WTC11 (cell line): ENCODE data around the gene TLR10. TPM values are rescaled to one million over a fixed set of nuclear protein-coding genes. Genes with fewer than 3 reads are reported as not detected.

Source experiments
- ATAC-seq: fragments of 200-7000 bp; cut with Tn5 transposase; 2 replicates; pipeline ENCODE4 v1.10.0; 2021; ENCODE audit warnings: mild to moderate bottlenecking, moderate library complexity
- CTCF ChIA-PET: fragments of 300-600 bp; sonication (Branson Sonifier 250); formaldehyde crosslinking; loops from one replicate; lab custom pipeline; 2021; ENCODE audit warnings: antibody characterized with exemption; lab: Charles Lee
- POLR2A ChIA-PET: fragments of 350-600 bp; sonication (Branson Sonifier 250); formaldehyde crosslinking; loops from one replicate; lab custom pipeline; 2021; ENCODE audit warnings: antibody characterized with exemption; lab: Charles Lee
- DNase-seq: peaks from one replicate; pipeline ENCODE4 v3.0.0; 2021; ENCODE audit warnings: low spot score
- H3K27ac Mint-ChIP-seq: 2 replicates; pipeline ENCODE4 v1.8.0; 2021; ENCODE audit warnings: mixed read lengths
- H3K27me3 Mint-ChIP-seq: 2 replicates; pipeline ENCODE4 v1.8.0; 2021; ENCODE audit warnings: low read depth, mild to moderate bottlenecking, moderate library complexity, mixed read lengths
- H3K36me3 Mint-ChIP-seq: 2 replicates; pipeline ENCODE4 v1.8.0; 2021; ENCODE audit warnings: mixed read lengths
- H3K4me1 Mint-ChIP-seq: 2 replicates; pipeline ENCODE4 v1.8.0; 2022; ENCODE audit warnings: mixed read lengths
- H3K4me3 Mint-ChIP-seq: 2 replicates; pipeline ENCODE4 v1.8.0; 2021; ENCODE audit warnings: mild to moderate bottlenecking, moderate library complexity, mixed read lengths
- H3K9me3 Mint-ChIP-seq: 2 replicates; pipeline ENCODE4 v1.8.0; 2021; ENCODE audit warnings: mixed read lengths
- AR ChIP-seq: fragments of 250-450 bp; sonication (Bioruptor Pico); IDR thresholded peaks from 2 replicates; pipeline ENCODE4 v1.9.0; 2021; ENCODE audit warnings: mild to moderate bottlenecking
- CDX4 ChIP-seq: fragments of 250-450 bp; sonication (Bioruptor Pico); IDR thresholded peaks from 2 replicates; pipeline ENCODE4 v1.9.0; 2021; ENCODE audit warnings: moderate library complexity, mild to moderate bottlenecking, inconsistent platforms, borderline replicate concordance
- CTCF ChIP-seq: fragments of 200-600 bp; IDR thresholded peaks from 2 replicates; pipeline ENCODE4 v1.8.0; 2022; ENCODE audit warnings: antibody characterized with exemption
- E2F4 ChIP-seq: sonication (generic); formaldehyde crosslinking; IDR thresholded peaks from 2 replicates; pipeline ENCODE4 v1.8.1; 2022; ENCODE audit warnings: low read depth, mild to moderate bottlenecking, moderate library complexity, missing genetic modification reagents, borderline replicate concordance
- JUN ChIP-seq: sonication (generic); formaldehyde crosslinking; IDR thresholded peaks from 2 replicates; pipeline ENCODE4 v1.8.0; 2023; ENCODE audit warnings: mild to moderate bottlenecking, missing genetic modification reagents
- MAX ChIP-seq: sonication (generic); formaldehyde crosslinking; IDR thresholded peaks from 2 replicates; pipeline ENCODE4 v1.8.0; 2022; ENCODE audit warnings: mild to moderate bottlenecking, missing genetic modification reagents
- NFATC4 ChIP-seq: fragments of 250-450 bp; sonication (Bioruptor Pico); IDR thresholded peaks from 2 replicates; pipeline ENCODE4 v1.9.0; 2021; ENCODE audit warnings: mild to moderate bottlenecking
- NR3C1 ChIP-seq: sonication (generic); formaldehyde crosslinking; conservative IDR thresholded peaks from 2 replicates; pipeline ENCODE4 v1.8.1; 2023; ENCODE audit warnings: low read depth, mild to moderate bottlenecking, missing genetic modification reagents
- SOX15 ChIP-seq: fragments of 250-450 bp; sonication (Bioruptor Pico); IDR thresholded peaks from 2 replicates; pipeline ENCODE4 v1.9.0; 2021; ENCODE audit warnings: mild to moderate bottlenecking
- SP1 ChIP-seq: sonication (generic); formaldehyde crosslinking; conservative IDR thresholded peaks from 2 replicates; pipeline ENCODE4 v1.8.1; 2022; ENCODE audit warnings: missing genetic modification reagents
- STAT6 ChIP-seq: sonication (generic); formaldehyde crosslinking; conservative IDR thresholded peaks from 2 replicates; pipeline ENCODE4 v1.8.1; 2023; ENCODE audit warnings: mild to moderate bottlenecking, low read depth, missing genetic modification reagents, moderate library complexity
- ZNF416 ChIP-seq: fragments of 250-450 bp; sonication (Bioruptor Pico); IDR thresholded peaks from 2 replicates; pipeline ENCODE4 v1.9.0; 2021; ENCODE audit warnings: mild to moderate bottlenecking, inconsistent platforms
- total RNA-seq: library from RNA; stranded (reverse); gene quantifications from 3 replicates; pipeline ENCODE4 v1.2.3, GENCODE V29; 2021
- TF ChIP-seq, protein P1 (sequence below): fragments of 250-450 bp; sonication (Bioruptor Pico); IDR thresholded peaks from 2 replicates; pipeline ENCODE4 v1.8.0; 2021; ENCODE audit warnings: mild to moderate bottlenecking
- TF ChIP-seq, protein P2 (sequence below): fragments of 250-450 bp; sonication (Bioruptor Pico); IDR thresholded peaks from 2 replicates; pipeline ENCODE4 v2.1.2; 2022; ENCODE audit warnings: mild to moderate bottlenecking, moderate library complexity
- TF ChIP-seq, protein P3 (sequence below): sonication (generic); formaldehyde crosslinking; IDR thresholded peaks from 2 replicates; pipeline ENCODE4 v1.8.0; 2022; ENCODE audit warnings: mild to moderate bottlenecking, missing genetic modification reagents

Gene TLR10
- total RNA-seq, 1 experiment from 2014 or later = not detected

DNA sequence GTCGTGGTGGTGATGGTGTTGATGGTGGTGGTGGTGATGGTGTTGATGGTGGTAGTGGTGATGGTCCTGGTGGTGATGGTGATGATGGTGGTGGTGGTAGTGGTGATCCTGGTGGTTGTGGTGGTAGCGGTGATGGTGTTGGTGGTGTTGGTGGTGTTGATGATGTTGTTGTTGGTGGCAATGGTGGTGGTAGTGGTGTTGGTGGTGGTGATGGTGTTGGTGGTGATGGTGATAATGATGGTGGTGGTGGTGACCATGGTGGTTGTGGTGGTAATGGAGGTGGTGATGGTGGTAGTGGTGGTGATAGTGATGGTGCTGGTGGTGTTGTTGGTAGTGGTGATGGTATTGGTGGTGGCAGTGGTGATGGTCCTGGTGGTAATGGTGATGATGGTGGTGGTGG is 49.1 kb downstream of the TLR10 start (continued):
- TF ChIP-seq NFATC4 (CRISPR knock-in tag) (no peak), ZNF416 (no peak), MAX (no peak), NR3C1 (no peak), STAT6 (no peak), JUN (CRISPR knock-in tag) (no peak), CDX4 (CRISPR knock-in tag) (no peak), SP1 (CRISPR knock-in tag) (no peak)
- TF ChIP-seq, protein P1, sequence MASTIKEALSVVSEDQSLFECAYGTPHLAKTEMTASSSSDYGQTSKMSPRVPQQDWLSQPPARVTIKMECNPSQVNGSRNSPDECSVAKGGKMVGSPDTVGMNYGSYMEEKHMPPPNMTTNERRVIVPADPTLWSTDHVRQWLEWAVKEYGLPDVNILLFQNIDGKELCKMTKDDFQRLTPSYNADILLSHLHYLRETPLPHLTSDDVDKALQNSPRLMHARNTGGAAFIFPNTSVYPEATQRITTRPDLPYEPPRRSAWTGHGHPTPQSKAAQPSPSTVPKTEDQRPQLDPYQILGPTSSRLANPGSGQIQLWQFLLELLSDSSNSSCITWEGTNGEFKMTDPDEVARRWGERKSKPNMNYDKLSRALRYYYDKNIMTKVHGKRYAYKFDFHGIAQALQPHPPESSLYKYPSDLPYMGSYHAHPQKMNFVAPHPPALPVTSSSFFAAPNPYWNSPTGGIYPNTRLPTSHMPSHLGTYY (CRISPR knock-in tag) = no peak

GRCh38 chr4:38730830-38731646 is 51.8 kb downstream of the TLR10 start:
- TF ChIP-seq, protein P2, sequence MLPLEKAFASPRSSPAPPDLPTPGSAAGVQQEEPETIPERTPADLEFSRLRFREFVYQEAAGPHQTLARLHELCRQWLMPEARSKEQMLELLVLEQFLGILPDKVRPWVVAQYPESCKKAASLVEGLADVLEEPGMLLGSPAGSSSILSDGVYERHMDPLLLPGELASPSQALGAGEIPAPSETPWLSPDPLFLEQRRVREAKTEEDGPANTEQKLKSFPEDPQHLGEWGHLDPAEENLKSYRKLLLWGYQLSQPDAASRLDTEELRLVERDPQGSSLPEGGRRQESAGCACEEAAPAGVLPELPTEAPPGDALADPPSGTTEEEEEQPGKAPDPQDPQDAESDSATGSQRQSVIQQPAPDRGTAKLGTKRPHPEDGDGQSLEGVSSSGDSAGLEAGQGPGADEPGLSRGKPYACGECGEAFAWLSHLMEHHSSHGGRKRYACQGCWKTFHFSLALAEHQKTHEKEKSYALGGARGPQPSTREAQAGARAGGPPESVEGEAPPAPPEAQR (CRISPR knock-in tag) = 0 out of 2 replicates have a peak, but pooled peaks have one; percentile 39
- TF ChIP-seq E2F4 = no peak
- TF ChIP-seq CTCF = peak; percentile 93
- DNase-seq (peak; percentile 93), ATAC-seq (peak; percentile 86)
- Mint-ChIP-seq H3K9me3 (peaks cover 18% of the 10 kb centered on the region), H3K36me3 (peaks cover 11% of the 10 kb centered on the region), H3K27me3 (no peaks in the 10 kb centered on the region), H3K27ac (no peak overlapping the region), H3K4me3 (no peak overlapping the region), H3K4me1 (peaks cover 14% of the 10 kb centered on the region)
- ChIA-PET POLR2A (no interaction called here), CTCF (interaction anchor here (1.0 to 4.0 kb wide), 7 partner anchors 22 to 662 kb away, joined by 3 to 41 read pairs (median 4); no protein-coding TSS in a partner anchor)

DNA sequence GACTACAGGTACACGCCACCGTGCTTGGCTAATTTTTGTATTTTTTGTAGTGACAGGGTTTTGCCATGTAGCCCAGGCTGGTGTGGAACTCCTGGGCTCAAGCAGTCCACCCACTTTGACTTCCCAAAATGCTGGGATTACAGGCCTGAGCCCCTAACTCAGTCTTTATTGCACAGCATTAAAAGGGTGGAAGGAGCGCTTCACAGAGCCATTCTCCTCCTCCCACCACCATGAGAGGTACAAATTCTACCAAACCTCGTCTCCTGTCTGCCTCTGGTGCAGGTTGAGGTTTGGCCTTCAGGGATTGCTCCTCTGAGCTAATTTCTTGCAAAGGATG is 52.3 kb downstream of the TLR10 start:
- Mint-ChIP-seq H3K36me3 (peaks cover 11% of the 10 kb centered on the region), H3K27me3 (no peaks in the 10 kb centered on the region), H3K4me1 (peaks cover 16% of the 10 kb centered on the region), H3K4me3 (no peak overlapping the region), H3K9me3 (peaks cover 18% of the 10 kb centered on the region), H3K27ac (no peak overlapping the region)
- ChIA-PET POLR2A (no interaction called here), CTCF (interaction anchor here (1.0 to 4.0 kb wide), 7 partner anchors 21 to 661 kb away, joined by 3 to 41 read pairs (median 4); no protein-coding TSS in a partner anchor)
- TF ChIP-seq NR3C1 = no peak
- no peak for TF ChIP-seq SOX15 (CRISPR knock-in tag)
- no peak for TF ChIP-seq AR (CRISPR knock-in tag)
- TF ChIP-seq, protein P3, sequence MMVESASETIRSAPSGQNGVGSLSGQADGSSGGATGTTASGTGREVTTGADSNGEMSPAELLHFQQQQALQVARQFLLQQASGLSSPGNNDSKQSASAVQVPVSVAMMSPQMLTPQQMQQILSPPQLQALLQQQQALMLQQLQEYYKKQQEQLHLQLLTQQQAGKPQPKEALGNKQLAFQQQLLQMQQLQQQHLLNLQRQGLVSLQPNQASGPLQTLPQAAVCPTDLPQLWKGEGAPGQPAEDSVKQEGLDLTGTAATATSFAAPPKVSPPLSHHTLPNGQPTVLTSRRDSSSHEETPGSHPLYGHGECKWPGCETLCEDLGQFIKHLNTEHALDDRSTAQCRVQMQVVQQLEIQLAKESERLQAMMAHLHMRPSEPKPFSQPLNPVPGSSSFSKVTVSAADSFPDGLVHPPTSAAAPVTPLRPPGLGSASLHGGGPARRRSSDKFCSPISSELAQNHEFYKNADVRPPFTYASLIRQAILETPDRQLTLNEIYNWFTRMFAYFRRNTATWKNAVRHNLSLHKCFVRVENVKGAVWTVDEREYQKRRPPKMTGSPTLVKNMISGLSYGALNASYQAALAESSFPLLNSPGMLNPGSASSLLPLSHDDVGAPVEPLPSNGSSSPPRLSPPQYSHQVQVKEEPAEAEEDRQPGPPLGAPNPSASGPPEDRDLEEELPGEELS (CRISPR knock-in tag) = no peak
- DNase-seq (no peak), ATAC-seq (no peak)
